GM21619 (cell line): ENCODE measurements around the gene IHH.

Experiments
- ATAC-seq: cut with Tn5 transposase; IDR thresholded peaks from one replicate; pipeline ENCODE4 v1.9.1; 2021; ENCODE audit not compliant: unreplicated experiment

Gene IHH

GRCh38 chr2:219078126-219078525 lies 17.4 kb upstream of the IHH start:
- no peak for ATAC-seq

DNA sequence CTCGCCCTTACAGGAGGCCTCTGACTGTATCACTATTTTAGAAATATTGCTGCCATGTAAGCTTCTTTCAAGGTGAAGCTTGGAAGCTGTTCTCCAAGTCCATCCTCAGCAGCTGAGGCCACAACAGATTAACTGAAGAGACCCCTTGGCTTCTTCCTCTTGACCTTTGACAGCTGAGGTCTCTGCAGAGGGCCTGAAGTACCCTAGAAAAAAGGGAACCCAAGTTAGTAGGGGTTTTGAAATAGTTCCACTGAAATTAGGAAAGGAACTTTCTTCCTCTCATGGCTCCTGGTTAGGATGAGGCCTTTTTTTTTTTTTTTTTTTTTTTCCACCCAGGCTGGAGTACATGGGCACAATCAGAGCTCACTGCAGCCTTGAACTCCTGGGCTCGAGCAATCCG lies 15.5 kb upstream of the IHH start:
- ATAC-seq = no peak

DNA sequence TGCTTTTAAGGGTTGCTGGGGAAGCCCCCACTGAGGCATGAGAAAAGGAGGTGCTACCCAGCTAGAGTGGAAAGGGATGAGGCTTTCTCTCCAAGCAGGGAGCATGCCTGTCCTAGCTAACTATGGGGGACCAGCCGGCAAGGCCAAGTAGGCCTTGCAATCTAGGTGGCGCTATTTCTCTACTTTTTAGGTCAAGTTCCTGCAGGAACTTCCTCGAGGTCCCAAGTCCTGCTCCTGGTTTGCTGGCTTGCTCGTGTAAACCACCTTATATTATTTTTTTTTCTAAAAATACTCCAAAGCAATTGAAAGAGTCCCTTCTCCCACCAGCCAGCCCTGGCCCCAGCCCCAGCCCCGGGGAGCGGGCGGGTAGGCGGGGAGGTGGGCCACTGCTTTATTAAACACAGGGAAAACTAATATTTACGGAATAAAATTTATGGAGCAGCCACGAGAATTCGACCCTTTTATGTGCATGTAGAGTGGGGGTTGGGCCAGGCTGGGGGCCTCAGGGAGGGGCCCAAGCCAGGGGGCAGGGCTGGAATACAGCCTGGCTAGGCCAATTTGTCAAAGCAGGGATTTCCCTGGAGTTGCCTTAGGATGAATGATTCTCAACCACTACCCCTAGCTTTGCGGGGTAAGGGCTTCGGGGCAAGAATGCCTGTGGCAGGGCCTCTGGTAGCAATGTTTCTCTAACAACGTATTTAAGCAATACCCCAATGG lies 12.8 kb upstream of the IHH start:
- ATAC-seq = no peak

- ATAC-seq = no peak
These were observed 12.1 kb upstream of the IHH start for GRCh38 chr2:219072741-219073250.

DNA sequence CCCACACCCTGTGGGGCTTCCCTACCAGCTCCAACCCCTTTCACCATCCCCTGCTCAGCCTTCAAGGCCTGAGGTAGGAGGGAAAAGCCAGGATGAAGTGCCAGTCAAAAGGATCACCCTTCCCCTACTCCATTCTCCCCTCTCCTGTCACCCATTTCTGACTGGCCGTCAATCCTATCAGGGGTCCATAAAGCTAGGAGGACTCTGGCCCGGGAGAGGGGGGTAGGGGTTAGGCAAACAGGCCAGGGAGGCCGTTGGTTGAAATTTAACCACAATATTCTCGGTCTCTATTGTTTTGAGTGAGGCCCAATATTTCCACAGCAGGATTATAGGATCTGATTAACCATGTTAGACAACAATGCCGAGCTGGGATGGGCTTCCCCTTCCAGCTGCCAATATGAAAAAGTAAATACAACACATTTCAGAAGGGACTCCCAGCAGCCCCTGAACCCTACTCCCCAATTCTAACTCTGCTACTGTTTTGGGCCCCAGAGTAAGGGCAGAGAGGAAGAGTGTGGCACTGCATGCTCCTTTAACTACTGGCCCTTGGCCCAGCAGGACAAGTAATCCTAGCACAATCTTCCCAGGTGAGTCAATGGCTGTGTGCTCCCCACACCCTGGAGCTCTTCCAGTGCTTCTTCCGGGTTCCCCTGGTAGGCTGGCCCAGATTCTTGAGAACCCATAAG lies 10.6 kb upstream of the IHH start:
- ATAC-seq = no peak

DNA sequence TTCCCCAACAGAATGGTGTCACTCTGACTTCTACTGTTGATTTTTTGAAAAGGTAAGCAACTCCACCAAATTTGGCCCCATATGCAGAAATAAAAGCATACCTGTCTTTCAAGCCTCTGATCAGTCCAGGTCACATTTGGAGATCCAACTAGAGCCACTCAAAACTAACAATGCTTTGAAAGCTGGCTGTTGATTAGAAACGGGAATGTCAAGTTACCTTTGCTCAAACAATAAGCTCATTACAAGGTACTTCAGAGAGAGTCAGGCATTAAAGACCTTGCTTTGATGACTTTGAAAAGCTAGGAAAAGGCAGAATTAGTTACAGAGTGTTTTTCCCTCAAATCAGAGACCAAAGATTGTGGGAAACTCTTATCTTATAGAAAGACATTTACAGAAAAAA lies 4.8 kb upstream of the IHH start:
- no peak for ATAC-seq

GRCh38 chr2:219062081-219062480 lies 1.4 kb upstream of the IHH start:
- no peak for ATAC-seq

GRCh38 chr2:219059725-219060682 lies 717 bp downstream of the IHH start:
- no peak for ATAC-seq

DNA sequence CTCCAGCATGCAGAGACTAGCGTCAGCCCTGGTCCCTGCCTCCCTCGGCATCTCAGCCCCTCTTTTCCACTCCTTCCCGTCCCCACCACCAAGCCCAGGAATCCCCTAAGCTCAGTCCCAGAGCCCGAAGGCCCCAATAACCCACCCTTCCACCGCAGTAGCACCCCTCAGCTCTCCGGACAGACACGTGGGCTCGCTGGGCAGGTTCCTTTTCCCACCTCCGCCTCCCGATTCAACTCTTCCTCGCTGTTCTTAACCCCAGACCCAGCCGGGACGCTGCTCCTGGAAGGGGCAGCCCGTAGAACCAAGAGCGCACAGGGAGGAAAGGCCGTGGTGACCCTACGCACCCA lies 1.4 kb downstream of the IHH start:
- ATAC-seq = no peak

GRCh38 chr2:219058541-219059374 lies 2.0 kb downstream of the IHH start:
- no peak for ATAC-seq

GRCh38 chr2:219057709-219058540 lies 2.8 kb downstream of the IHH start:
- ATAC-seq = peak; percentile 94

- ATAC-seq = no peak
These were observed 3.6 kb downstream of the IHH start for GRCh38 chr2:219056896-219057708.

DNA sequence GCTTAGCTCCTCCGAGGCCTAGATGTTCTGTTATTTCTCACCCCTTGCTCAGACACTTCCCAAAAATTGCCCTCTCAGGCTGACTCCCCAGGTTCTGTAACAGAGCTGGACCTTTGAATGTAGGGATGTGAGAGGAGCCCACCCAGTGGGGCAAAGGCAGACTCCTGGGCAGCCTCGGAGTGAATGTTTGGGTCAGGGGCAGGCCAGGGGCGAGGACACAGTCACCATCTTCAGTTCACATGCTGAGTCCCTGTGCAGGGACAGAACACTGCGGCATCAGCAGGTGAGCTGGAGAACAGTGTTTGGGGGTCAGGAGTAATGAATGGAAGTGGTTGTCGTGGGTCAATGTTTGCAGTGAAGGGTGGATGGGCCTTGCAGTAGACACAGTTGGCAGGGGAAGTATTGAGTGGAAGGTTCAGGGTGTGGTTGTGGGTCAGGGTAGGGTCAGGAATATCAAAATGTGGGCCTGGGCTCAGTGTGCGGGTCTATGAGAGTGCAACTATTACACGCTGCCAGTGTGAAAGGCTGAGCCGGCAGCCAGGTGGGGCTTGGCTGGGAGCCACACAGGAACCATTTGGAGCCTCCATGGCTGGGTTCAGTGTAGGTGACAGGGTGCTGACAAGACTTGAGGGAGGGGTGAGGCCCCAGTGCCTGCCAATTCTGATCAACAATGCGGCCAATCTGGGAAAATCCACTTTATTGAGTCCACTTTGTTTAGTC lies 4.4 kb downstream of the IHH start:
- no peak for ATAC-seq

DNA sequence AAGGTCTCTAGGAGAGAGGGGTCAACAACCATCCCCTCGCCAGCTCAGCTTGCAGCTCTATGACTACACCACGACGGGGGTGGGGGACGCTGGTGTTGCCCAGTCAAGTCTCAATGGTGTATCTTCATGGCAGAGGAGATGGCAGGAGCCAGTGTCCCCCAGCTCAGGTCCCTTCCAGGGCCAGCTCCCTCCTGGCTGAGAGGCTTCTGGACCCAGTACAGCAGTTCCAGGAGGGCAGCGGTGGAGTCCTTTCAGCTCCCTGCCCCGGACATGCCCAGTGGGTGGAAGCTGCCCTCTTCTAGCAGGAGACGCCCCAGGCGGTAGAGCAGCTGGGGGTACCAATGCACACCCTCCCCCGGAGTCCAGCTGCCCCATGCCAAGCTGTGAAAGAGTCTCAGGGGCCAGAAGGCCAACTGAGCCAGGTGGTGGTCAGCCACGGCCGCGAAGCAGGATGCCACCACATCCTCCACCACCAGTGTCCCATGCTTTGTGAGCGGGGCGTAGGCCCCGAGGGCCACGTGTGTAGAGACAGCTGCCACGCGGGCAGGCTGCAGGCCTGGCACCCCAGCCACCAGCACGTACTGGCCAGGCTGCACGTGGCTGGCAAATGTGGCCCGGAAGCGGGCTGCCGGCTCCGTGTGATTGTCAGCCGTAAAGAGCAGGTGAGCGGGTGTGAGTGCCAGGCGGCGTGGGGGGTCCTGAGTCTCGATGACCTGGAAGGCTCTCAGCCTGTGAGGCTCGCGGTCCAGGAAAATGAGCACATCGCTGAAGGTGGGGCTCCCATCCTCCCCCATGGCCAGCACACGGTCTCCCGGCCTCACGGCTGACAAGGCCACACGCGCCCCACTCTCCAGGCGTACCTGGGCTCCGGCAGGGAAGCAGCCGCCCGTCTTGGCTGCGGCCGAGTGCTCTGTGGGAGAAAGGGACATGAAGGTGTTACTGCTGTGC lies 5.5 kb downstream of the IHH start:
- no peak for ATAC-seq

DNA sequence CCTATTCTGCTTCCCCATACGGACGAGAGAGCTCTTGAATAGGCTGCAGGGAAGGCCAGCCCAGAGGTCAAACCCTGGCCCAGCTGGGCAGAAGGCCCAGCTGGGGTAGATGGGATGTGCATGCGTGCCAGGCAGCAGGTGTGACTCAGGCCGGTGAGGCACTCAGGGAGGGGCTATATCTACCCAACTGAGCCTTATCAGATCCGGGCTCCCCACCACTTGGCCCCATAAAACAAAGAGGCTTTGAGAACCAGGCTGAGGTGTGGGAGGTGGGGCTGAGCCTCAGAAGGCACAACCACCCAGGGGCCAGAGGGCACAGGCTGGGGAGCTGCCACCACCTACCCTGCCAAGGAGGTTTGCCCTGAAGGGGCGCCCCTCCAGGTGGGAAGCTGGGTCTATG lies 11.4 kb downstream of the IHH start:
- no peak for ATAC-seq

GRCh38 chr2:219045937-219046550 lies 14.7 kb downstream of the IHH start:
- no peak for ATAC-seq

- ATAC-seq = no peak
These were observed 18.0 kb downstream of the IHH start for GRCh38 chr2:219042750-219043149.
